GM12864 (cell line): ENCODE results near the gene SHISA7.

ENCODE experiments used
- DNase-seq: peaks from one replicate; pipeline ENCODE4 v3.0.0-alpha.2; 2011; ENCODE audit warnings: low read depth
- H3K4me3 ChIP-seq: 2 replicates; pipeline ENCODE4 v1.5.1; 2011; ENCODE audit warnings: mild to moderate bottlenecking, low read depth, low read length, control low read depth
- CTCF ChIP-seq: IDR thresholded peaks from 2 replicates; pipeline ENCODE4 v1.5.1; 2011; ENCODE audit warnings: low read depth, mild to moderate bottlenecking, moderate library complexity, low read length, control low read depth, inconsistent platforms; ENCODE audit errors: missing control alignments

SHISA7 gene

GRCh38 chr19:55466241-55466614 is 23.1 kb upstream of the SHISA7 start:
- TF ChIP-seq CTCF, result no peak
- H3K4me3 ChIP-seq, result no peak overlapping the region
- no peak for DNase-seq

- H3K4me3 ChIP-seq, result no peak overlapping the region
- no peak for TF ChIP-seq CTCF
- DNase-seq, result no peak
These were observed 22.6 kb upstream of the SHISA7 start for GRCh38 chr19:55465460-55466240.

GRCh38 chr19:55464662-55465054 is 21.6 kb upstream of the SHISA7 start, which contains the start of gene C19orf85:
C19orf85 (minus strand) TSS chr19:55464751; CDS start chr19:55464554, 197 bp downstream.
- H3K4me3 ChIP-seq, result no peak within 1 kb of the TSS
- TF ChIP-seq CTCF, result no peak
- no peak for DNase-seq

GRCh38 chr19:55464039-55464661 is 21.1 kb upstream of the SHISA7 start:
- no peak for DNase-seq
- TF ChIP-seq CTCF, result no peak
- no peak overlapping the region for H3K4me3 ChIP-seq

- H3K4me3 ChIP-seq, result no peak overlapping the region
- TF ChIP-seq CTCF, result no peak
These were observed 20.5 kb upstream of the SHISA7 start for GRCh38 chr19:55463583-55464031.

GRCh38 chr19:55462722-55463121 is 19.6 kb upstream of the SHISA7 start:
- H3K4me3 ChIP-seq, result no peak overlapping the region
- no peak for TF ChIP-seq CTCF
- no peak for DNase-seq

More at GRCh38 chr19:55463583-55464031, 20.5 kb upstream of the SHISA7 start:
- DNase-seq, result no peak
